Activated CD4-positive, alpha-beta T cell treated with anti-CD3 and anti-CD28 coated beads, Interleukin-2, Interleukin-6, amounts not matched to agents 100 ng/mL and 50 ng/mL, durations not matched to agents 16 hours and 8 hours (primary cell): ENCODE measurements around the gene KCNIP4.

Experiments used
- DNase-seq: peaks from one replicate; pipeline ENCODE4 v3.0.0-alpha.2; 2020

Gene KCNIP4

DNA sequence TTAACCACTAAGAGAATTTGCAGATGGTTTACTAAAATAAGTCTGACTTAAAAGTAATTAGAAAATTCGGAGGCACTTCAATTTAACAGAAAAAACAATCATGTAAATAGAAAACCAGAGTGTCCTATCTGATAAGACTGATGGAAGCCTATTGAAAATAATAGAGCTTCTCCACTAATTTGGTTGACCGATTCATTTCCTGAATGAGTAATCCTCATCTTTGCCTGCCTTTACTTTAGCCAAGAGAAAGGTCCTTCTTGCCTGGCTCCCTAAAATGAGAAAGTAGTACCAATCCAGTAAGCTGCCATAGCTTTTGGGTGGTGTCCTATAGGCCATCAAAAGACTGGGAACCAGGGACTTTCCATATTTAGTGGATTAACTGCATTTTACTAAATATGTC, 48.4 kb downstream of the KCNIP4 start:
- no peak for DNase-seq

DNA sequence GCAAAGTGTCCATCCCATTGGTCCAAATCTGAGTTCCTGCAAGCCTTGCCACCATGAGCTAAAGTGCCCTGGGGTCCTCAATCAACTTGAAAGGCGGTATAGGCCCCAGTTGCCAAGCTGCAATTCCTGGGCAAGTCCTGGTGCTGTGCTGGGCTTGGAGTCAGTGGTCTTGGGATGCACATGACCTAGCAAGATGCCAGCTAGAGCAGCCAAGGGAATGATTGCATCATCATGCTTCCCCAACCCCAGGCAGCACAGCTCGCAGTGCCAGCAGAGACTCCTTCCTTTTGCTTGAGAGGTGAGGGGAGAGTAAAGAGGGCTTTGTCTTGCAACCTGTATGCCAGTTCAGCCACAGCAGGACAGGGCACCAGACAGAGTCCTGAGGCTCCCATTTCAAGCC, 50.5 kb downstream of the KCNIP4 start:
- no peak for DNase-seq

DNA sequence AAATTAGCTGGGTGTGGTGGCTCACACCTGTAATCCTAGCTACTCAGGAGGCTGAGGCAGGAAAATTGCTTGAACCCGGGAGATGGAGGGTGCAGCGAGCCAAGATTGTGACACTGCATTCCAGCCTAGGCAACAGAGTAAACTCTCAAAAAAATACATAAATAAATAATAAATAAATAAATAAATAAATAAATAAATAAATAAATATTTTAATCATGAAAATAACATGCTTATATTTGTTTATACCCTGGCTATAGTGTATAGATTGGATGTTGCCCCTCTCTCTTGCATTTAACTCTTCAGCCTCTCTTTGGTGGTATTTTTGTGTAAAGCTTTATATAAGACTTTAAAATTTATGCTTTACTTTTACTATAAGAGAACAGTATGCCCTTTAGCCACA, 51.8 kb downstream of the KCNIP4 start:
- DNase-seq = no peak

DNA sequence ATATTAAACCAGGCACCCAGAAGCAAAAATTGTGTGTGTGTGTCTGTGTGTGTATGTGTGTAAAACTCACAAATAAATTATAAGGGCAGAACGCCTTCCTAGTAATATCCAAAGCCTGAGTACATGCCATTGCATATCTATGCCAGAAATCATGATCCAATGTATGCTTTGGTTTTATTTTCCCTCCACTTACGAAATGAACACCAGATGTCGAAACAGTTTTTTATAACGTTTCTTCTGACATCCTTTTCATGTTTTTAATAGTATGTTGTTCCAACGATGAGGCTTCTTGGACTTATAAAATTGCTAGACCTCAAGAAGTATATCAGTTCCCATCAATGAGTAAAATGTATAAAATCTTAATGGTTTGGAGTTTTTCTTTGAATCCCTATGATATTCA, 55.4 kb downstream of the KCNIP4 start:
- DNase-seq = no peak

DNA sequence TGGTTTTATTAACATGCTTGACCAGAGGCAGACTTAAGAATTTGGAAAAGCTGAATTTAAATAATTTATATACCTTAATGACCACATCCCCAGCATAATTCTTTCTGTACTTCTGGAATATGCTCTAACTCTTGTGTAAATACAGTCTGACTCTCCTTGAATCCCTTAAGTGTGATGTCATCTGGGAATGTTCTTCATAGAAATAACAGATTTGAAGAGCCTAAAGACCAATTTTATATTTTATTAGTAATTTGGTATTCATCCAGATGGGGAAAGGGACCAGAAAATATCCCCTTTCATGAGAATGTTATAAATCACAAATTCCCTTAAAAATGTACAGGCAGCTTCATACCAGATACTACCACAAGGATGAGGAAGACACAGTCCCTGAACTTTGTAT, 58.3 kb downstream of the KCNIP4 start:
- DNase-seq = no peak

DNA sequence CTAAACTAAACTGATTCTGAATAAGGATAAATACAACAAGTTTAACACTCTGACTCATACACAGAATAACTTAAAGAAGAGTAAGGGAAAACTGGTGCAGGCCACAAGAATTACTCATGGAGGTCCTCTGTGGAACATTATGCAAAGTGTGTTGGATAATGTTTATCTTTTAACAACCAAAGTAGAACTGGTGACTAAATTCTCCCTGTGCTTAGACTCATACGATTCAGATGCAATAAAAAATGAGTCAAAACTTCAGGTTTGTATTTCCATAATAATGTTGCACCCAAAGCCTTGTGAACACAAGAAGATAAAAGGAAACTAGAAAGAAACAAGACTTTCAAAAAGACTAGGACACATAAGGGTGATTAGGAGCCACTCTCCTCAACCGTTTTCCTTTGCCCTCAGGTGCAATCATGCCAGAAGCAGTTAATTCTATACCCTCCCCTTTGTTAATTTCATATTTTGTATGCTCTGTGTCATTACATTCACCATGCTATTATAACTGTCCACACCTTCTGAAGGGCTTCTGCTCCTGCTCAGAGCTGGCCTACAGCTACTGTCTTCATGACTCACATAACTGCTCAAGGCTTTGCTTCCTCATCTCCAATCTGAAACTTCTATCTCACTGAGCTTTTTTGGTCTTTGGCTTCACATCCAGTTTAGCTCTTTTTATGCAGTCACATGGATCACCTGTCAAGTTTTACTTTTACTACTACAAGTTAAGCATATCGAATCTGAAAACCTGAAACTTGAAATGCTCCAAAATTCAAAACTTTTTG, 60.2 kb downstream of the KCNIP4 start:
- peak; percentile 61 for DNase-seq

DNA sequence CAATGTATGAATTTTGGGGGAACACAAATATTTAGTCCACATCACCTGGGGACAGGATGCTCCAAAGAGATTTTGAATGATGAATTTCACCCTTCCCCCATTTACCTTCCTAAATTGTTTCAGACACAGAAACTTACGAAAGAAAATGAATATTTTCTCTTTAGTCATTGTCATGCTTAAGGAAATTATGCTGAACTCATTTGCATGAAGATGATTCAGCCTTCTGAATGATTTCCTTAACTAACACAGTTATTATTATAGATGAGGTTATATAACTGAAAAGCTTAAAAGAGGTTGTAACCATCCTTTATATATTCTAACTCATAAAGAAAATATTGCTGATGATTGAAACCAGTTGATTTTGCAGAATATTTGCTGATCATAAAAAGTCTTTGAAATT, 61.1 kb downstream of the KCNIP4 start:
- DNase-seq = no peak

DNA sequence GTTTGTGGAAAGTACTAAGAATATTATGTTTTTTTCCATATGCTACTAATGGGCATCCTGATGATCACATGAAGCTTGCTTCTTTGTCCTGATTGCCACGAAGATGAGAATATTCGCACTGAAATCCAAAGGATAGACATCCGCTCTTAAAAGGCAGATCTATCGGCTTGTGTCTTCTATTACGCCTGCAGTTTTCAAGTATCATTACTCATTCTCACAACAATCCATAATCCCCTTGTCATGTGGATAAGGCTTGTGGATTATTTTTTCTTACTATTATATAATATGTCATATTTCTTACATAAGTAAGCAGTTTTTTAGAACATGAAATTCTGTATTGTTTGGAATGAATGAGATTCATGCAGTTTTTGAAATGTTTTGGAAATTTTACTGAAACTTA, 62.8 kb downstream of the KCNIP4 start:
- DNase-seq = no peak

DNA sequence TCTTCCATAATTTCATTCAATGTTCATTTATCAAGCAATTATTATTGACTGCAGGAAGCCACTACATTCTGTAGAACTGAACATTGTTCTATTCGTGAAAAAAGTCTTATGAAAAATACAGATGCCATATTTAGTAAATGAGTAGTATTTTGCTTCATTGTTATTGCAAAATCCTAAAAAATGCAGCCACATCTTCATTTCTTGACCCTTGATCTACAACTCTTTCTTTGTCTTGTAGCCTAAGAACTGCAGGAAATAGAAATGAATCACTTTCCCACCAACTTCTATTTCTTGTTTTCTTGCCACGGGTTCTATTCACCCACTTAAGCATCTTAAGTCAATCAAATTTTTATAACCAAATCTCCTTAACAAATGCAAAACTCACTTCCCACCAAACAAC, 63.3 kb downstream of the KCNIP4 start:
- DNase-seq = no peak

DNA sequence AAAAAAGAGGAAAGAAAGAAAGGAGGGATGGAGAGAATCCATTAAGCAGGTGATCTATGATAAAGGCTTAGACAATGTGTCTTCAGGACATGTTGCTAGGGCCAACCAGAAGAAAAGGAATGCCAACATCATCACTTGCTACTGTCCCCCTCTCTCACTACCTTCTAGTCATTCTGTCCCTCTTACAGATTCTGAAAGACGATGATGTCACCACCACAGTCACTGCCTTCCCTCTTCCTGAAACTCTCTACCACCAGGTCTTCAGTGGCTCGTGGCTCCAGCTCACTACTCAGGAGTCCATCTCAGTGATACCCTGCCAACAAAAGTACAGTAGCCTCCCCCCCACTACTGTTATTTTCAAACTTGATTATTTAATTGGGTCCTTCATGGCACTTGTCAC, 64.0 kb downstream of the KCNIP4 start:
- DNase-seq = peak; percentile 49

DNA sequence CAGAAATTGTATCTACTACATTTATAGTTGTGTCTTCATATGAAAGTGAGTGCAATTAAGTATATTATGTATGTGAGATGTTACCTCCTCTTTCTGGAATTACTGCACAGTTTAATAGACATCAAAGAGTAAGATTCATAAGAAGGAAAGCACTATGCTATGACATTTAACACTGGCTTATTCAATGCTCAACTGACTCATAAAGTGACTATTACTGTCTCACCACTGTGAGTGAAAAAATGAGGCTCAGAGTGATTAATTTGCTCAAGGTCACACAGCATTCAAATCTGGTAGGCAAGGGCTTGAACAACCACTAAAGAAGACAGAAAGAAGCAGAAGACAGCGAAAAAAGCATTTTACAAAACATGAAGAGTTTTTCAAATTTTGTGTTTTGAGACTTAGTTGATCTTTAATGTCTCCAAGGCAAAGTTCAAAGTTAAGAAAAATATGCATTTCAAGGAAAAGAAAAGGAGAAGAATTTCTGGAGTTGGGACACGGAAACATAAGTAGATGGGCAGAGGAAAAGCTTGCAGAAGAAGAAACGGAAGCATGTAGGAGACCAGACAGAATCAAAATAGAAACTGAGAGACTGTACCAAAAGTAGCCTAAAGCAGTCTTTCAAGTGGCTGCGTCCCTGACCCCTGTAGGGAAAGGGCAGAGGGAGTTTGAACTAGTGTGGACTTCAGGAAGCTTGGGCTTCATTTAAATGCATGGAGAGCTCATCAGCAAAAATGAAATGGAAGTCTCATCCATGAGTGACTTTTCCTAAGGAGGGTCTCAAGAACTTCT, 66.3 kb downstream of the KCNIP4 start:
- DNase-seq = peak; percentile 49

DNA sequence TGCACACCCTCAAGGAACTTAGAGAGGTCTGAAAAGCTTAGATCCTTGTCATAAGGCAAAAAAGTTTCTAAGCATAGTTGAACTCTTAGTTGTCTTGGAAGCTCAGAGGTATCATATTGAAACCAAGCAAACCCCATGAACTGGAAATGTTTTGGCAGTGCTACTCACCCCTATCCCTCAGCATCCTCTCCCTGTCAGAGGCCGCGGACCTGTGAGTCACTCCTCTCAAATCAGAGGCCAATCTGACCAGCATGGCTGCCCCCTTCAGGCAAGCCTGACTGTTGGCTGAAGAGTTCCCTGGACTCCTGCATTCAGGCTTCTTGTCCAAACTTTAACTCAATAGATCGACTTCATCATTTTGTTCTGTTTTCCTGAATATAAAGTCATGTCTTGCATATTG, 69.4 kb downstream of the KCNIP4 start:
- peak; percentile 47 for DNase-seq

DNA sequence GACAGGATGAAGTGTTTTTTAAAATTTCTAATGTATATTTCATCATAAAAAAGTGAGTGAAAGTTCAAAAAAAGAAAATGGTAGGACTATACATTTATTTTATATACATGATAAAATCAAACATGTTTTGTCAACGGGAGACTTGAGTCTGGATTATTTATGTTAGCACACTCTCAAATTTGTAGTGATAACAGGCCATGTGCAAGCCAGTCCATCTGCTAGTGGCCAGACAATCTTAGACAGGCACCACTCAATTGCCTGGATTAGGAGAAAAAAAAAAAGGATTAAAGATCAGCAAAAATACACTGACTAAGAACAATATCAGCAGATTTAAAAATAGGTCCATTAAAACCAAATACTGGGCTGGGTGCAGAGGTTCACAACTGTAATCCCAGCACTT, 71.9 kb downstream of the KCNIP4 start:
- no peak for DNase-seq

DNA sequence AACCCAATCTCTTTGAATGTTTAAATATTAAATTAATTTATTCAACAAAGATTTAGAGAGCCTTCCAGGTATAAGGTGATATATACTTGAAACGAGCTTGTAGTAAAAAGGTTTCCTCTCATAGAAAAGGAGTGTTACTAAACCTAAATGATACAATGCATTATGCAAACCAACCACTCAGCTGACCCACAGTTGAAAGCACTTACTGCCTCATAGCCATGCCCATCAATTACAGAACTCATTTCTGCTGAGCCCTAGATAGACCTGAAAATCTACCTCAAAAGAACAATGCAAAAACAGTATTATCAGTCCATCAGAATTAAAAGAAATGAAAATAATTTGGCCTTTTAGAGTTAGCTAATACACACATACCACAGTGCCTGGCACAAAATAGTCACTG, 75.4 kb downstream of the KCNIP4 start:
- DNase-seq = no peak

DNA sequence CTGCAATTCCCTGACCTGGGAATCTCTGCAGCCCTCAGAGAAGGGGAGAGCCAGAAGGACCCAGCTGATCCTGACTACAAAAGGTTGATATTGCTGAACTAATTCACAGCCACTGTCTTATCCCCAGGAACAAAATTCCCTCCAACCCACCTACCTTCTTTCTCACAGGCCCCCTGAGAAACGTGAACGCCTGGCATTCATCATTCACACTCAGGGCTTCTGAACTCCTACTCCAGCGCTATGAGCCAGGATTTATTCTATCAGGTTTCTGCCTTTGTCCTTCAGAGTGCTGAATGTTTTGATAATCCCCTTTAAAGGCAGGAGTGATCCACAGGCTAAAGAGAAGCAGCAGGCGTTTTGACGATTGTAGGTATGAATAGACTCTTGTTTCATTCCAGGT, 76.5 kb downstream of the KCNIP4 start:
- DNase-seq = no peak

DNA sequence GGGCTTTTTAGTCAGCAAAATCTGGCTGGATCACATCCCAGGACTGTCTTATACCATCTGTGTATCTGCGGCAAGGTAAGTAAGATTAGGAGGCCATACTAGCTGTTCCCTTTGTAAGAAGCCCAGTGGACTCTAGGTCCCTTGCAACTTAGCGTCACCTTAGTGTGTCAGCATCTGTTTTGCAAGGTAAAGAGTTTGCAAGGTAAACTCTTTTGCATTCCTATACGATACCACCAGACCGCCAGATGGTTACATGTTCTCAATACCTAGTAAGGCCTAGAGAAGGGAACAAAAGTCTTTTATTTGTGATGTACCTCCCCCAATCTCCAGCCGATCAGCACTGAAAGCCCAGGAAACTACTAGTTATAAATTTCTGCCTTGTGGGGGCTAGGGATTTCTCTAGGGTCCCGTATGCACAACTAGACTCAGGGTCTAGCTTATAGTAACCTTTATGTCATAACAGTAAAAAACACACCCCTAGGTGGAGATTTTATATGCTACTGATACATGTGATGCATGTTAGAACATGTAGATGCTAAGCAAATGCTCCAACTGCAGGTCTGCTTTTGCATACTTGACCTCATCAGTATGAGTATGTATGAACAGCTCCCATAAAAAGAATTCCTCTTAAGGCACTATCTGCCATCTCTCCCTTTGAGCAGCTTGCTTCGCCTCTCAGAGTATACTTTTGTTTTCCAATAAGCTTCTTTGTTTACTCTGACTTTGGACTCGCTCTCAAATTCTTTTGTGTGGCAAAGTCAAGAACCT, 78.4 kb downstream of the KCNIP4 start:
- no peak for DNase-seq

DNA sequence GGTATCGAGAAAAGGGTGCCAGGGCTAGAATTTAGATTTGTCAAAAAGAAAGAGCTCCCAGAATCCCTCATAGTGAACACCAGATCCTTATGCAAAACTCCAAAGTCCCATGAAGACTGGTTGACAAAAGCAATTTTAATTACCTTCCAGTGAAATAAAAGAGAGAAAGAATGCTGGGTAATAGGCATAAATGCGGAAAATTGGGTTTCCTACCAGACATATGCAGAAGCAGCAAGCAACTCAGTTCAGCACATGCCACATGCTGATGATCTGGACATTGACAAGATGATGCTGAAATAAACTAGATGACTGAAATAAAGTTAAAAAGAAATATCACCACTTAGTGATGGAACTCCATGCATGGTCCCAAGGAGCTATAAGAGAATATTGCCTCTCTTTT, 83.9 kb downstream of the KCNIP4 start:
- DNase-seq = no peak

DNA sequence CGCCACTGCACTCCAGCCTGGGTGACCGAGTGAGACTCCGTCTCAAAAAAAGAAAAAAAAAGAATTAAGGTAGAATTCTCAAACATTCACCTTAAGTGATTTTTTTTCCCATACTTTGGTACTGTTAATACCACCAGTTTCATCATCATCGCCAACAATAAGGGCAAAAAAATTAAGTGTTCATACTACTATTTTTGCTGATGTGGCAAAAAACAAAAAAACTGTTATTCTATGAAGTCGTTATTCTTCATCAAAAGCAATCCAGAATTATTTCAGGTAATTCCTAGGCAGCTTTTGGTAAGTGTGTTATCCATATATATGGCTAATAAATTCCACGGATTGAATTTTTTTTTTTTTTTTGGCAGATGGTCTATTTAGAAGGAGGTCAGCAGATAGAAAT, 85.7 kb downstream of the KCNIP4 start:
- no peak for DNase-seq

DNA sequence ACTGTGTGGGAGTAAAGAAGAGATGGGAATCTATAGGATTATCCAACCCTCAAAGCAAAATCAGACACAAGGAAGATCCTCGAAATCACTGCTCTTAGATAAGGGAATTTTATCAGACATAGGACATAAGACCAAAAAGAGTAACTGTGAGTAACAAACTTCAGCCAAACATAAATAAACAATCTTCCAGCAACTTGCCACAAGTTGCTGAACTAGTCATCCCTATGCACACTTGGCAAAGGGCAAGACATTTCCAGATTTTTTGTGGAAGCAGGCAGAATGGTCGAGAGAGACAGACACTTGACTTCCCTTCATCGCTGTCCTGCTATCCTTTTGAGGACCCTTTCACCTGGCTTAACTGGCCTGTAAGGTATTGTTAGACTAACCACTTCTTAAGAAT, 89.6 kb downstream of the KCNIP4 start:
- DNase-seq = no peak

DNA sequence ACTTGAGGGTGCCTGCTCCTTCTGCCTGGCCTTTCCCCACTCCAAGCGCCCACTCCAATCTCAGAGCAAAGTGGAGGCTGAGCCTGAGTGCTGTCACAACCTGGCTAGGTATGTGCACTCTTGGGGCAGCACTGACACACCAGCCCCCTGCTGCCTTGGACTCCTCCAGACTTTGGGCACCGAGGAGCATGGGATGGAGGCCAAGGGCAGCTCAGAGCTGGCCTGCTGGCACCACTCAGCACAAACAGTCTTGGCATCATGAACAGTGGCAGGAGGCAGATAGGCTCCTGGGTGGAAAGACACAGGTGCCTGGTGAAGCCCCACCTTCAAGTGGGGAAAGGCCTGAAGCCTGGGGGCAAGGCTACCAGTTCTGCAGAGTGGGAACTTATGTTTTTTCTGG, 91.8 kb downstream of the KCNIP4 start:
- DNase-seq = no peak

DNA sequence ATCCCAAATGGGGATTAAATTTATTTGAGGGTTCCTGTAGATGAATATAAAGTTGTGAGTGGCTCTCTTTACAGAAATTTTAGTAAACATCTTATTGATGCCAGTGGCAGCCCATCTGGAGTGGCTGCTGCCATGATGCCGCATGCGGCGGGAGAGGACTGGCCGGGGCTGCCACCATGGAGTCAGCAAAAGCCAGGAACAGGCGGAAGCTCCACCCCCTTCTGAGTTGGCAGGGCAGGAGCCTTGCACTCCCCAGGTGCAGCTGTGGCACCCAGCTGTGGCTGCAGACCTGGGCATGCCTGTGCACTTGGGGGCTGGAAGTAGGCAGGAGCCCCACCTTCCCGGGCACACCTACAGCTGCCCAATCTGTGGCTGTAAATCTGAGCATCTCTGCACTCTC, 92.3 kb downstream of the KCNIP4 start:
- DNase-seq = no peak

DNA sequence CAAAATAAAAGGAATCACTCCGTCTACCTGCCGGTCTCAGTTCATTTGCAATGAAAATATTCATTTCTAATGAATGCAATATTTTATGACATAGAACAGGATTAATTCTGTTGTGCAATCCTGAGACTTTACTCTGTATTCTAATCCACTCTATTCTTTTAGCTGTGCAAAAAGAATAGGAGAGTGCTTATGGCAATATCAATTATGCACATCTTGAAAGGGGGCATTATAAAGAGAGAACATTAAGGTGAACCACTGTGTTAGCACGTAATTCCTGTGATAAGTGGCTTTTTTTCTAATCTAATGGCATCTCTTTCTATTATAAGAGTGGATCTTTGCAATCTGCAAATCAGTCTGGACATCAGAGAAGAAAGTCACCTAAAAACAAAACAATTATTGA, 99.5 kb downstream of the KCNIP4 start:
- DNase-seq = no peak

DNA sequence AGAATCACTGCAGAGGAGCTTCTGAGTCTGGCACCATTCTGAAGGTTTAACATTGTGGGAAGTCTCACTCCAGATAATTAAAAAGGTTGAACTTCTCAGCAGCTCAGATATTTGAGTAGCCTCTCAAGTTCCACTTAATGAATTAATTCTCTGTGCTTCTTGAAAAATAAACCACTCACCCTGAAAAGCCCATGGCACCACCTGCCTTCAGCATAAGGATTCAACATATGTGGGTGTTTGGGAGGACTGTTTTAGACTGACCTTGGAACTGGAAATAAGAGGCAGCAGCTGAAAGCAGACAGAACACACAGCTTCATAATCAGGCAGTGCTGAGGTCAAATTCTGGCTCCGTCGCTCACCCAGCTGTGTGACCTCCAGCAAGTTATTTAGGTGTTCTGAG, 100.6 kb downstream of the KCNIP4 start:
- no peak for DNase-seq

DNA sequence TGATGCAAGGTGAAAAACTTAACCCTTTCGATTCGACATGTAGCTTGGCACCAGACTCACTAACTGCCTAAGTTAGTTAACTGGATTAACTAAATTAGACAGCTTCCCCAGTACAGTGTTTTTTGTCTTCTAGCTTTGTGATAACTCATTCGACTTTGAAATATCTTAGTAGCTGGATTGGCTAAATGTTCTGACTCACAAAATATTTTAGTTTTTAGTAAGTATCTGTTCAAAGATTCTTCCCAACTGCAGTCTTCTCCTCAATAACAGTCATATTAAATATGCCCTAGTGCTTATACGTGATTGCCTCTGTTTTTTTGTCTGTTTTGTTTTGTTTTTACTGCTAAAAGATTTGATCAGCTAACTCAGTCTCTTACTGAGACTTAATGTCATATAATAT, 102.9 kb downstream of the KCNIP4 start:
- DNase-seq = no peak
